Measurements from ENCODE around the gene OSTN. TPM values are rescaled to one million over a fixed set of nuclear protein-coding genes. Genes with fewer than 3 reads are reported as not detected.

OSTN gene
- total and polyA plus RNA-seq, 2 of the 13 experiments (the other 11 are each of a cell fraction or from before 2014, with no cell fraction given), result not detected

- no peak for TF ChIP-seq ETV5 (CRISPR knock-in tag; IDR thresholded peaks at IDR 0.05; ENCODE audit: borderline replicate concordance)
Observed at GRCh38 chr3:191300422-191300821, 101.4 kb downstream of the OSTN start (continued).

DNA sequence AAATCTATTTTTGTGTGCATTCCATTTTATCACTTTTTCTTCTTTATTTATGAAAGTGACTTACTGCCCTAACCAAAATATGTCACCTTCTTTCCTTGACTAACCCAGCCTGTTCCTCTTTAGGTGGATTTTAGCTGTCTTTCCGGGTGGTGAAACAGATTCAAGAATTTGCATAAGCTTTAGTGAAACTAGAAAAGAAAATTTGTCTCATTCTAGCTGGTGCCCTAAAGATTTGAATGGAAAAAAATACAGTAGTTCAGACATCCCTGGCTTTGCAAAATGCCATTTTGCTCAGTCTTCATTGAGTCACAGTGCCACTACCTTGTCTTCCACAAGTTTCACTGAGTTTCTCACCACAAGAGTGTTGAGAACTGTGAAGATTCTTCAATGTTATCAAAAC lies 102.0 kb downstream of the OSTN start:
- Histone ChIP-seq H3K4me1 (ENCODE audit: insufficient read depth, low read length) (no peaks in the 10 kb centered on the region), H3K9ac (ENCODE audit: insufficient read depth, low read depth, low read length) (no peak overlapping the region), H4K20me1 (ENCODE audit: insufficient read depth, low read length) (no peaks in the 10 kb centered on the region), H3K4me3 (replicated peaks in 1 of 3; ENCODE audit: insufficient read depth in 1 of 3, low read depth in 2 of 3, low read length in 3 of 3) (no peak overlapping the region), H3K4me2 (ENCODE audit: low read depth, low read length) (no peak overlapping the region), H2AFZ (ENCODE audit: low read length) (no peak overlapping the region), H3K27ac (ENCODE audit: extremely low read length, insufficient read depth, low read length) (no peak overlapping the region), H3K27me3 (ENCODE audit: control insufficient read depth in 1 of 2, insufficient read depth in 2 of 2, low read length in 2 of 2) (no peaks in the 10 kb centered on the region; a peak in 1 of 5 replicates), H3K36me3 (replicated peaks in 1 of 2; ENCODE audit: control insufficient read depth in 1 of 2, insufficient read depth in 2 of 2, low read length in 2 of 2) (no peaks in the 10 kb centered on the region), H3K79me2 (ENCODE audit: insufficient read depth, low read length) (no peaks in the 10 kb centered on the region), H3K9me3 (ENCODE audit: low read length) (no peaks in the 10 kb centered on the region)
- 38% methylated on average over 1 of the region's 1 CpG for WGBS (ENCODE audit: low lambda C conversion rate)
- ChIA-PET CTCF (ENCODE audit: low intra/inter-chr PET ratio, low total read pairs) (no interaction called here), POLR2A (no interaction called here)
- TF ChIP-seq FOXP1 (IDR thresholded peaks at IDR 0.05) (no peak), FOXP1 (CRISPR knock-in tag; IDR thresholded peaks at IDR 0.05) (no peak), HDAC6 (IDR thresholded peaks at IDR 0.05; ENCODE audit: low read depth, low read length) (no peak), ZNF30 (CRISPR knock-in tag; IDR thresholded peaks at IDR 0.05) (no peak), TCF12 (IDR thresholded peaks at IDR 0.05) (no peak), TCF12 (CRISPR knock-in tag; IDR thresholded peaks at IDR 0.05) (no peak), LCORL (IDR thresholded peaks at IDR 0.05) (no peak), LCORL (CRISPR knock-in tag; IDR thresholded peaks at IDR 0.05) (no peak), KAT2B (IDR thresholded peaks at IDR 0.05; ENCODE audit: borderline replicate concordance, low read depth, low read length) (no peak), KMT2A (CRISPR knock-in tag; IDR thresholded peaks at IDR 0.05) (no peak), THAP11 (CRISPR knock-in tag; IDR thresholded peaks at IDR 0.05) (no peak), ATRX (CRISPR knock-in tag; IDR thresholded peaks at IDR 0.05; ENCODE audit: borderline replicate concordance) (no peak), SETDB1 (CRISPR knock-in tag; IDR thresholded peaks at IDR 0.05; ENCODE audit: borderline replicate concordance) (no peak), TEAD3 (CRISPR knock-in tag; optimal IDR thresholded peaks at IDR 0.05; ENCODE audit: borderline replicate concordance) (no peak), ZNF75D (CRISPR knock-in tag; IDR thresholded peaks at IDR 0.05; ENCODE audit: borderline replicate concordance) (no peak)
- intact Hi-C loops (cut with micrococcal nuclease; ENCODE audit: unreplicated experiment) (no loop called here), in situ Hi-C loops (cut with HindIII; ENCODE audit: extremely low pct_ligation_motif_present, low pct_unique_long_range_greater_than_20kb) (no loop called here)
- DNase-seq (ENCODE audit: low spot score) (no peak), FAIRE-seq (no peak), ATAC-seq (no peak)
- BruUV-seq (replicated peaks), result no TSS peak

Measured in HepG2 (cell line).